Mesendoderm (in vitro differentiated cells): ENCODE data around the gene EIF2B1.
"Not testable (repeated sequence)": the region's sequence is repeated elsewhere in the genome, so short reads cannot be mapped to it uniquely, and the experiment has no call there.

Experiments
- DNase-seq: peaks from one replicate; pipeline ENCODE4 v3.0.0; 2013
- H2AK5ac ChIP-seq: 2 replicates; pipeline ENCODE4 v1.6.1; 2013; ENCODE audit warnings: low read length, inconsistent platforms
- H2BK120ac ChIP-seq: 2 replicates; pipeline ENCODE4 v1.6.1; 2013; ENCODE audit warnings: low read depth, mild to moderate bottlenecking, low read length, moderate library complexity, mixed read lengths
- H2BK15ac ChIP-seq: replicated peaks from 2 replicates; pipeline ENCODE4 v1.6.1; 2013; ENCODE audit warnings: low read depth, mild to moderate bottlenecking, moderate library complexity
- H2BK5ac ChIP-seq: 2 replicates; pipeline ENCODE4 v1.6.1; 2013; ENCODE audit warnings: low read length, inconsistent platforms
- H3K18ac ChIP-seq: 2 replicates; pipeline ENCODE4 v1.6.1; 2013; ENCODE audit warnings: mild to moderate bottlenecking, low read length, mixed read lengths
- H3K23ac ChIP-seq: one replicate; pipeline ENCODE4 v1.6.1; 2013; ENCODE audit warnings: low read length
- H3K27ac ChIP-seq: 2 replicates; pipeline ENCODE4 v1.5.1; 2013; ENCODE audit warnings: low read depth, mild to moderate bottlenecking, inconsistent platforms, low read length, moderate library complexity
- H3K27me3 ChIP-seq: 2 replicates; pipeline ENCODE4 v1.6.1; 2013; ENCODE audit warnings: low read length, control low read depth, mild to moderate bottlenecking, inconsistent platforms; ENCODE audit not compliant: insufficient read depth, poor library complexity
- H3K36me3 ChIP-seq: 2 replicates; pipeline ENCODE4 v1.6.1; 2013; ENCODE audit warnings: low read length, inconsistent platforms; ENCODE audit not compliant: control insufficient read depth, insufficient read depth
- H3K4ac ChIP-seq: one replicate; pipeline ENCODE4 v1.6.1; 2013; ENCODE audit warnings: low read depth, mild to moderate bottlenecking, low read length, moderate library complexity
- H3K4me1 ChIP-seq: 2 replicates; pipeline ENCODE4 v1.6.1; 2013; ENCODE audit warnings: low read depth, low read length, inconsistent platforms; ENCODE audit not compliant: control insufficient read depth
- H3K4me2 ChIP-seq: 2 replicates; pipeline ENCODE4 v1.6.1; 2013; ENCODE audit warnings: low read length
- H3K4me3 ChIP-seq: 2 replicates; pipeline ENCODE4 v1.5.1; 2013; ENCODE audit warnings: mild to moderate bottlenecking, low read length
- H3K56ac ChIP-seq: one replicate; pipeline ENCODE4 v1.6.1; 2013; ENCODE audit warnings: low read length
- H3K79me1 ChIP-seq: 2 replicates; pipeline ENCODE4 v1.6.1; 2013; ENCODE audit warnings: low read length, inconsistent platforms
- H3K79me2 ChIP-seq: 2 replicates; pipeline ENCODE4 v1.6.1; 2013; ENCODE audit warnings: mild to moderate bottlenecking, low read length; ENCODE audit not compliant: control insufficient read depth, insufficient read depth
- H3K9ac ChIP-seq: 2 replicates; pipeline ENCODE4 v1.6.1; 2013; ENCODE audit warnings: low read length, inconsistent platforms
- H4K5ac ChIP-seq: one replicate; pipeline ENCODE4 v1.6.1; 2013; ENCODE audit warnings: low read length
- H4K8ac ChIP-seq: one replicate; pipeline ENCODE4 v1.6.1; 2013; ENCODE audit warnings: low read depth, mild to moderate bottlenecking, control low read depth, low read length, moderate library complexity
- WGBS: extraction: QIAGEN DNeasy Blood & Tissue Kit; methylation state at CpG from one replicate; pipeline ENCODE4 v1.1.7; 2013; ENCODE audit warnings: low lambda C conversion rate, missing lambda C conversion rate; ENCODE audit not compliant: insufficient coverage; ENCODE audit errors: extremely low coverage; 5-methylcytosine and 5-hydroxymethylcytosine counted together

Gene EIF2B1

DNA sequence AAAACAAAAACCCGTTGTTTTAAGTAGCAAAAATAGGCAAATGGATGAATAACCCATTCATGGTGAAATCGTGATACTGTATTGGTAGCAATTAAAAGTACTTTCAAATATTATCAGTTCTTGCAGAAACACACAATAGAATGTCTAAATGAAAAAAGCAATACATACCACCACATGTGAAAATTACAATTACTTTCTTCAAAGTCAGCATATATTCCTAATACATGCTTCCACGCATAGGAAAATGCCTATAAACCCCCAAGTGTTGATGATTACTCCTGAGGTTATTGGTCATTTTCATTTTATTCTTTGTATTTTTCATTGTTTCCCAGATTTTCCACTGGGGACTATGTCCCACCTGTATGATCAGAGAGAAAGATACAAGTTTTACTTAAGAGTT, 16.3 kb downstream of the EIF2B1 start:
- Histone ChIP-seq H3K56ac (no peak overlapping the region), H3K79me1 (peaks cover 2% of the 10 kb centered on the region), H3K27me3 (no peaks in the 10 kb centered on the region), H3K23ac (no peak overlapping the region), H3K27ac (no peak overlapping the region), H4K8ac (no peak overlapping the region), H3K18ac (no peak overlapping the region), H3K4me2 (no peak overlapping the region), H3K4ac (no peak overlapping the region), H3K79me2 (no peaks in the 10 kb centered on the region), H2BK5ac (no peak overlapping the region), H3K9ac (no peak overlapping the region), H3K4me1 (no peaks in the 10 kb centered on the region), H2AK5ac (no peak overlapping the region), H2BK15ac (no peak overlapping the region), H3K36me3 (peaks cover 34% of the 10 kb centered on the region), H4K5ac (no peak overlapping the region), H2BK120ac (no peak overlapping the region), H3K4me3 (no peak overlapping the region)
- no CpG with 5 or more reads among the region's 3 CpGs for WGBS
- DNase-seq = no peak

GRCh38 chr12:123614531-123614930, 19.0 kb downstream of the EIF2B1 start:
- H3K4me1 ChIP-seq = no peaks in the 10 kb centered on the region
- no peak overlapping the region for H3K56ac ChIP-seq
- H3K18ac ChIP-seq = no peak overlapping the region
- H4K8ac ChIP-seq = no peak overlapping the region
- peaks cover 34% of the 10 kb centered on the region for H3K36me3 ChIP-seq
- no peak overlapping the region for H3K27ac ChIP-seq
- DNase-seq = no peak
- no CpG with 5 or more reads among the region's 4 CpGs for WGBS
- H2BK15ac ChIP-seq = no peak overlapping the region
- no peak overlapping the region for H2AK5ac ChIP-seq
- H3K79me1 ChIP-seq = peaks cover 5% of the 10 kb centered on the region
- no peak overlapping the region for H3K4me2 ChIP-seq
- no peaks in the 10 kb centered on the region for H3K79me2 ChIP-seq
- no peaks in the 10 kb centered on the region for H3K27me3 ChIP-seq
- H3K4ac ChIP-seq = no peak overlapping the region
- H3K9ac ChIP-seq = no peak overlapping the region
- no peak overlapping the region for H2BK5ac ChIP-seq
- H4K5ac ChIP-seq = no peak overlapping the region
- H3K4me3 ChIP-seq = no peak overlapping the region
- no peak overlapping the region for H2BK120ac ChIP-seq
- no peak overlapping the region for H3K23ac ChIP-seq

GRCh38 chr12:123614110-123614509, 19.4 kb downstream of the EIF2B1 start:
- no peaks in the 10 kb centered on the region for H3K79me2 ChIP-seq
- H3K23ac ChIP-seq = no peak overlapping the region
- no peak overlapping the region for H3K4me2 ChIP-seq
- H3K4me3 ChIP-seq = no peak overlapping the region
- H3K4me1 ChIP-seq = no peaks in the 10 kb centered on the region
- peaks cover 34% of the 10 kb centered on the region for H3K36me3 ChIP-seq
- no peak overlapping the region for H2AK5ac ChIP-seq
- H4K8ac ChIP-seq = no peak overlapping the region
- no peak overlapping the region for H3K18ac ChIP-seq
- H3K9ac ChIP-seq = no peak overlapping the region
- no peaks in the 10 kb centered on the region for H3K27me3 ChIP-seq
- H4K5ac ChIP-seq = no peak overlapping the region
- no peak overlapping the region for H2BK5ac ChIP-seq
- H3K79me1 ChIP-seq = peaks cover 5% of the 10 kb centered on the region
- no peak overlapping the region for H2BK120ac ChIP-seq
- H2BK15ac ChIP-seq = no peak overlapping the region
- H3K56ac ChIP-seq = no peak overlapping the region
- no CpG with 5 or more reads among the region's 2 CpGs for WGBS
- H3K4ac ChIP-seq = no peak overlapping the region
- DNase-seq = no peak
- H3K27ac ChIP-seq = no peak overlapping the region

- no peak overlapping the region for H3K56ac ChIP-seq
- H2BK15ac ChIP-seq = no peak overlapping the region
- no peak overlapping the region for H4K5ac ChIP-seq
- H3K9ac ChIP-seq = no peak overlapping the region
- no peak overlapping the region for H2AK5ac ChIP-seq
- H3K4me3 ChIP-seq = no peak overlapping the region
- no peak overlapping the region for H2BK5ac ChIP-seq
- peaks cover 23% of the 10 kb centered on the region for H3K36me3 ChIP-seq
- no peak overlapping the region for H2BK120ac ChIP-seq
- H3K23ac ChIP-seq = no peak overlapping the region
- no peak overlapping the region for H3K18ac ChIP-seq
- H3K79me1 ChIP-seq = peaks cover 7% of the 10 kb centered on the region
- H3K4me2 ChIP-seq = no peak overlapping the region
- no peak overlapping the region for H3K27ac ChIP-seq
- WGBS = no CpG with 5 or more reads among the region's 8 CpGs
- DNase-seq = no peak
- H3K4ac ChIP-seq = no peak overlapping the region
- no peak overlapping the region for H4K8ac ChIP-seq
- H3K4me1 ChIP-seq = no peaks in the 10 kb centered on the region
- peaks cover 24% of the 10 kb centered on the region for H3K79me2 ChIP-seq
- H3K27me3 ChIP-seq = no peaks in the 10 kb centered on the region
Observed at GRCh38 chr12:123608182-123608581, 25.3 kb downstream of the EIF2B1 start.

DNA sequence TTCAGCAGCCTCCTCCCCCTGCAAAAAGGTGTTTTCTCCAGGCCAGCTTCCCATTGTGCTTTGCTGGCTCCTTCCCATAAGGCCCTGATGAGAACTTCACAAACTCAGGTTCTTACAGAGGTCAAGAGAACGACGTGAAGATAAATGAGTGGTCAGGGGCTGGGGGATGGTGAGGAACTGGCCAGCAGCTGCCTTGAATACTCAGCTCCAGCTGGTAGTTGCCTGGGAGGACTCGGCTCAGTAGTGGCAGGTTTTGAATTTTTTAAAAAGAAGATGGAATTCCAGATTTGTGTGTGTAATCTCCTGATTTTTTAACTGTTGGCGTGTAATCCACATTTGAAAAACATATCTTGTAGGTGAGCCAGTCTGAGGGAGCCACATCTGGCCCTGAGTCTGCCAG, 25.7 kb downstream of the EIF2B1 start:
- H3K79me2 ChIP-seq = peaks cover 29% of the 10 kb centered on the region
- no peak overlapping the region for H3K4me2 ChIP-seq
- H3K56ac ChIP-seq = no peak overlapping the region
- H3K36me3 ChIP-seq = peaks cover 21% of the 10 kb centered on the region
- H3K27ac ChIP-seq = no peak overlapping the region
- WGBS = no CpG with 5 or more reads among the region's 4 CpGs
- H3K4me3 ChIP-seq = no peak overlapping the region
- no peak overlapping the region for H2AK5ac ChIP-seq
- H3K4ac ChIP-seq = no peak overlapping the region
- H4K5ac ChIP-seq = no peak overlapping the region
- no peak overlapping the region for H2BK120ac ChIP-seq
- no peak overlapping the region for H3K9ac ChIP-seq
- no peak overlapping the region for H2BK15ac ChIP-seq
- no peak overlapping the region for H4K8ac ChIP-seq
- peaks cover 7% of the 10 kb centered on the region for H3K79me1 ChIP-seq
- H3K18ac ChIP-seq = no peak overlapping the region
- no peak overlapping the region for H2BK5ac ChIP-seq
- no peaks in the 10 kb centered on the region for H3K27me3 ChIP-seq
- DNase-seq = no peak
- peaks cover 2% of the 10 kb centered on the region for H3K4me1 ChIP-seq
- no peak overlapping the region for H3K23ac ChIP-seq

- not testable (repeated sequence) for H4K8ac ChIP-seq, H3K9ac ChIP-seq, H3K4me1 ChIP-seq, H3K4me3 ChIP-seq, H3K4me2 ChIP-seq, DNase-seq, H3K4ac ChIP-seq, H3K36me3 ChIP-seq, H3K79me1 ChIP-seq, H3K23ac ChIP-seq, H2BK120ac ChIP-seq, H4K5ac ChIP-seq, H3K18ac ChIP-seq, H3K27me3 ChIP-seq, H2BK15ac ChIP-seq, H3K27ac ChIP-seq, H2BK5ac ChIP-seq, H3K56ac ChIP-seq, H2AK5ac ChIP-seq
- peaks cover 37% of the 10 kb centered on the region for H3K79me2 ChIP-seq
- WGBS = no CpG with 5 or more reads among the region's 11 CpGs
Observed at GRCh38 chr12:123603495-123603894, 30.0 kb downstream of the EIF2B1 start.
